IMR-90 (cell line): ENCODE results near the gene SLC6A15. TPM values are rescaled to one million over a fixed set of nuclear protein-coding genes. Genes with fewer than 3 reads are reported as not detected.
A peak's percentile ranks its signal among the peaks of the same experiment; 100 is the strongest.

Source experiments
- ATAC-seq: fragments of 200-7000 bp; cut with Tn5 transposase; 2 replicates; pipeline ENCODE4 v1.9.1; 2020; ENCODE audit warnings: low read depth, mild to moderate bottlenecking, moderate library complexity
- BruUV-seq: library from RNA; stranded (reverse); fragments of 400-500 nt; replicated peaks from 2 replicates; lab custom pipeline; 2021; lab: Mats Ljungman, UMichigan
- CTCF ChIA-PET: fragments of 300-600 bp; formaldehyde crosslinking; extraction: SDS; loops from one replicate; lab custom pipeline; 2021; ENCODE audit warnings: antibody characterized with exemption; lab: Yijun Ruan, JAX
- POLR2A ChIA-PET: fragments of 300-600 bp; sonication (Branson Sonifier 250); formaldehyde crosslinking; loops from one replicate; lab custom pipeline; 2022; ENCODE audit warnings: antibody characterized with exemption; ENCODE audit not compliant: unreplicated experiment; lab: Charles Lee
- DNase-seq: peaks from one replicate; pipeline ENCODE4 v3.0.0; 2013
- H2AFZ ChIP-seq: replicated peaks from 2 replicates; pipeline ENCODE3; 2013; ENCODE audit warnings: low read length, mild to moderate bottlenecking; ENCODE audit not compliant: poor library complexity
- H2AK5ac ChIP-seq: 2 replicates; pipeline ENCODE4 v1.6.1; 2013; ENCODE audit warnings: low read depth, low read length, inconsistent platforms
- H2AK9ac ChIP-seq: replicated peaks from 2 replicates; pipeline ENCODE3; 2013; ENCODE audit warnings: mild to moderate bottlenecking, low read depth, low read length, moderate library complexity; ENCODE audit not compliant: poor library complexity
- H2BK120ac ChIP-seq: 2 replicates; pipeline ENCODE4 v1.6.1; 2013; ENCODE audit warnings: low read depth, low read length, inconsistent platforms
- H2BK15ac ChIP-seq: 3 replicates; pipeline ENCODE4 v1.6.1; 2013; ENCODE audit warnings: low read depth, low read length, inconsistent platforms
- H2BK20ac ChIP-seq: 2 replicates; pipeline ENCODE4 v1.6.1; 2013; ENCODE audit warnings: low read depth, mild to moderate bottlenecking, inconsistent platforms, low read length, moderate library complexity
- H2BK5ac ChIP-seq: 2 replicates; pipeline ENCODE4 v1.6.1; 2013; ENCODE audit warnings: mild to moderate bottlenecking, low read depth, low read length, inconsistent platforms; ENCODE audit not compliant: poor library complexity, severe bottlenecking
- H3K14ac ChIP-seq: replicated peaks from 2 replicates; pipeline ENCODE4 v1.6.1; 2013; ENCODE audit warnings: low read depth, low read length, inconsistent platforms
- H3K18ac ChIP-seq: 2 replicates; pipeline ENCODE4 v1.6.1; 2013; ENCODE audit warnings: low read depth, low read length, control low read depth
- H3K23ac ChIP-seq: 2 replicates; pipeline ENCODE4 v1.6.1; 2013; ENCODE audit warnings: low read depth, low read length, inconsistent platforms
- H3K27ac ChIP-seq: 2 replicates; pipeline ENCODE4 v1.5.1; 2013; ENCODE audit warnings: mild to moderate bottlenecking, control low read depth, low read length; ENCODE audit not compliant: insufficient read depth
- H3K27me3 ChIP-seq: 2 replicates; pipeline ENCODE4 v1.6.1; 2013; ENCODE audit warnings: low read length; ENCODE audit not compliant: control insufficient read depth, insufficient read depth
- H3K36me3 ChIP-seq: 2 replicates; pipeline ENCODE4 v1.6.1; 2013; ENCODE audit warnings: low read length, mixed read lengths; ENCODE audit not compliant: control insufficient read depth, insufficient read depth
- H3K4ac ChIP-seq: 2 replicates; pipeline ENCODE4 v1.6.1; 2013; ENCODE audit warnings: low read depth, low read length, inconsistent platforms
- H3K4me1 ChIP-seq: 2 replicates; pipeline ENCODE4 v1.6.1; 2013; ENCODE audit warnings: low read length, mixed read lengths; ENCODE audit not compliant: control insufficient read depth, insufficient read depth
- H3K4me2 ChIP-seq: 2 replicates; pipeline ENCODE4 v1.6.1; 2013; ENCODE audit warnings: low read depth, mild to moderate bottlenecking, control low read depth, low read length, moderate library complexity
- H3K4me3 ChIP-seq: 2 replicates; pipeline ENCODE4 v1.5.1; 2013; ENCODE audit warnings: low read depth, mild to moderate bottlenecking, control low read depth, low read length, moderate library complexity; ENCODE audit not compliant: insufficient read depth
- H3K56ac ChIP-seq: 2 replicates; pipeline ENCODE4 v1.6.1; 2013; ENCODE audit warnings: low read length, inconsistent platforms; ENCODE audit not compliant: insufficient read depth; ENCODE audit errors: extremely low read depth
- H3K79me1 ChIP-seq, 2 experiments: 2 replicates each; pipeline ENCODE4 v1.6.1; 2013; ENCODE audit warnings: low read length in 2 of 2, inconsistent platforms in 1 of 2, low read depth in 1 of 2
- H3K9ac ChIP-seq: 2 replicates; pipeline ENCODE4 v1.6.1; 2013; ENCODE audit warnings: low read depth, low read length, control low read depth
- H3K9me1 ChIP-seq: 2 replicates; pipeline ENCODE4 v1.6.1; 2013; ENCODE audit warnings: low read length, inconsistent platforms; ENCODE audit not compliant: insufficient read depth
- H3K9me3 ChIP-seq: 2 replicates; pipeline ENCODE4 v1.6.1; 2013; ENCODE audit warnings: low read length; ENCODE audit not compliant: control insufficient read depth, insufficient read depth
- H4K20me1 ChIP-seq: 2 replicates; pipeline ENCODE4 v1.6.1; 2013; ENCODE audit warnings: low read length, inconsistent platforms; ENCODE audit not compliant: insufficient read depth
- H4K5ac ChIP-seq: 2 replicates; pipeline ENCODE4 v1.6.1; 2013; ENCODE audit warnings: mild to moderate bottlenecking, low read depth, low read length, control low read depth
- H4K8ac ChIP-seq, 2 experiments: 2 replicates each; pipeline ENCODE4 v1.6.1; 2013; ENCODE audit warnings: low read depth in 2 of 2, low read length in 2 of 2, control low read depth in 1 of 2, inconsistent platforms in 1 of 2
- H4K91ac ChIP-seq: 2 replicates; pipeline ENCODE4 v1.6.1; 2013; ENCODE audit warnings: low read depth, low read length, inconsistent platforms; ENCODE audit not compliant: insufficient read depth
- BHLHE40 ChIP-seq: fragments of 150-350 bp; IDR thresholded peaks from 2 replicates; pipeline ENCODE4 v1.6.1; 2016; ENCODE audit warnings: mild to moderate bottlenecking, low read depth, low read length
- CEBPB ChIP-seq: IDR thresholded peaks from 2 replicates; pipeline ENCODE4 v1.6.1; 2012; ENCODE audit warnings: low read depth, low read length, improper control_type of control experiment
- CHD1 ChIP-seq: IDR thresholded peaks from 2 replicates; pipeline ENCODE4 v1.6.1; 2012; ENCODE audit warnings: low read depth, low read length, improper control_type of control experiment
- CTCF ChIP-seq: conservative IDR thresholded peaks from 2 replicates; pipeline ENCODE4 v1.5.1; 2012; ENCODE audit warnings: mild to moderate bottlenecking, low read depth, low read length, improper control_type of control experiment
- ELK1 ChIP-seq: fragments of 150-350 bp; IDR thresholded peaks from 2 replicates; pipeline ENCODE4 v1.6.1; 2016; ENCODE audit warnings: low read depth, mild to moderate bottlenecking, low read length, moderate library complexity, borderline replicate concordance
- FOS ChIP-seq: fragments of 150-350 bp; IDR thresholded peaks from 2 replicates; pipeline ENCODE4 v1.6.1; 2016; ENCODE audit warnings: low read depth, low read length
- MAFK ChIP-seq: IDR thresholded peaks from 2 replicates; pipeline ENCODE4 v1.6.1; 2012; ENCODE audit warnings: low read depth, low read length, improper control_type of control experiment
- MAZ ChIP-seq: IDR thresholded peaks from 2 replicates; pipeline ENCODE4 v1.6.1; 2012; ENCODE audit warnings: low read depth, mild to moderate bottlenecking, low read length, improper control_type of control experiment, moderate library complexity, borderline replicate concordance
- MXI1 ChIP-seq: IDR thresholded peaks from 2 replicates; pipeline ENCODE4 v1.6.1; 2012; ENCODE audit warnings: low read depth, mild to moderate bottlenecking, low read length, moderate library complexity, borderline replicate concordance
- NFE2L2 ChIP-seq: fragments of 150-350 bp; IDR thresholded peaks from 2 replicates; pipeline ENCODE4 v1.6.1; 2016; ENCODE audit warnings: low read depth, mild to moderate bottlenecking, low read length
- POLR2A ChIP-seq: IDR thresholded peaks from 2 replicates; pipeline ENCODE4 v1.6.1; 2012; ENCODE audit warnings: mild to moderate bottlenecking, low read depth, low read length
- RAD21 ChIP-seq: IDR thresholded peaks from 2 replicates; pipeline ENCODE4 v1.6.1; 2012; ENCODE audit warnings: low read length, improper control_type of control experiment
- RCOR1 ChIP-seq: IDR thresholded peaks from 2 replicates; pipeline ENCODE4 v1.6.1; 2012; ENCODE audit warnings: mild to moderate bottlenecking, low read length, improper control_type of control experiment; ENCODE audit not compliant: insufficient replicate concordance
- RFX5 ChIP-seq: IDR thresholded peaks from 2 replicates; pipeline ENCODE4 v1.8.0; 2012; ENCODE audit warnings: low read depth, mild to moderate bottlenecking, low read length, moderate library complexity
- SMC3 ChIP-seq: fragments of 150-350 bp; IDR thresholded peaks from 2 replicates; pipeline ENCODE4 v1.6.1; 2016; ENCODE audit warnings: low read depth, mild to moderate bottlenecking, antibody characterized with exemption, low read length, moderate library complexity
- USF2 ChIP-seq: fragments of 150-350 bp; IDR thresholded peaks from 2 replicates; pipeline ENCODE4 v1.6.1; 2017; ENCODE audit warnings: mild to moderate bottlenecking, antibody characterized with exemption, low read length, low read depth
- WGBS, 2 experiments: methylation state at CpG; one replicate each; pipeline versions ENCODE4 v1.1.5 to v1.1.7; 2013; ENCODE audit warnings: missing lambda C conversion rate in 2 of 2; ENCODE audit not compliant: insufficient read length in 1 of 2; ENCODE audit errors: extremely low coverage in 2 of 2; 5-methylcytosine and 5-hydroxymethylcytosine counted together
- dilution Hi-C: fragments of 300-500 bp; cut with HindIII; formaldehyde crosslinking; loops from one replicate; pipeline ENCODE4 v1.14.3; 2018; ENCODE audit warnings: low sequenced_read_pairs; ENCODE audit not compliant: unreplicated experiment
- in situ Hi-C: fragments of 300-500 bp; cut with MboI; formaldehyde crosslinking; loops from 3 replicates; pipeline ENCODE4 v1.14.3; 2019; ENCODE audit warnings: low sequenced_read_pairs, inconsistent platforms, mixed read lengths
- intact Hi-C: fragments of 100-400 bp; cut with micrococcal nuclease; formaldehyde crosslinking; loops from 2 replicates; pipeline ENCODE4 v1.10.0; 2022
- polyA plus RNA-seq, 3 experiments: library from polyadenylated mRNA; depleted of rRNA; stranded (reverse); fragments of >200 nt; gene quantifications; 2 replicates each; pipeline ENCODE4 v1.2.3, GENCODE V29; 2012; ENCODE audit warnings: low replicate concordance in 1 of 3
- total RNA-seq: library from RNA; depleted of rRNA; stranded (reverse); fragments of >200 nt; gene quantifications from 2 replicates; pipeline ENCODE4 v1.2.3, GENCODE V29; 2012

Gene SLC6A15
- total and polyA plus RNA-seq, 2 of the 4 experiments (the other 2 are of a cell fraction), result 0.32 to 0.72 TPM

GRCh38 chr12:84955298-84955697 lies 42.7 kb upstream of the SLC6A15 start:
- 0 out of 2 replicates have a peak, but pooled peaks have one; percentile 32 for ATAC-seq
- no peak overlapping the region for H2AFZ ChIP-seq
- H2BK20ac ChIP-seq, result no peak overlapping the region
- H3K18ac ChIP-seq, result no peak overlapping the region
- CTCF ChIA-PET, result interaction anchor here (1.2 kb wide), 1 partner anchor 13 kb away, joined by 4 read pairs; no protein-coding TSS in a partner anchor
- no peak overlapping the region for H3K14ac ChIP-seq
- TF ChIP-seq CTCF, result no peak
- TF ChIP-seq USF2, result no peak
- no peak for TF ChIP-seq MAFK
- TF ChIP-seq POLR2A, result no peak
- no peak for TF ChIP-seq FOS
- no peak for TF ChIP-seq RCOR1
- no peak for TF ChIP-seq MXI1
- no peak for TF ChIP-seq NFE2L2
- no peak for TF ChIP-seq RFX5
- TF ChIP-seq CHD1, result no peak
- TF ChIP-seq SMC3, result no peak
- no peak for TF ChIP-seq BHLHE40
- no peak for TF ChIP-seq CEBPB
- TF ChIP-seq ELK1, result no peak
- no peak for TF ChIP-seq MAZ
- TF ChIP-seq RAD21, result no peak
- intact Hi-C loops (no loop called here), dilution Hi-C loops (no loop called here), in situ Hi-C loops (no loop called here)
- no peaks in the 10 kb centered on the region for H3K79me1 ChIP-seq
- no peaks in the 10 kb centered on the region for H4K20me1 ChIP-seq
- H2BK5ac ChIP-seq, result no peak overlapping the region
- DNase-seq, result peak; percentile 29
- no peaks in the 10 kb centered on the region for H3K27me3 ChIP-seq
- no peak overlapping the region for H4K5ac ChIP-seq
- H3K4me1 ChIP-seq, result no peaks in the 10 kb centered on the region
- no peak overlapping the region for H3K4ac ChIP-seq
- no peak overlapping the region for H2AK5ac ChIP-seq
- no peaks in the 10 kb centered on the region for H3K9me1 ChIP-seq
- H3K9ac ChIP-seq, result no peak overlapping the region
- no TSS peak for BruUV-seq
- H3K56ac ChIP-seq, result no peak overlapping the region
- no peak overlapping the region for H2BK120ac ChIP-seq
- H3K4me2 ChIP-seq, result no peak overlapping the region; the same call in 1 of the 2 replicates
- no peak overlapping the region for H3K27ac ChIP-seq
- no peak overlapping the region for H2AK9ac ChIP-seq
- H4K8ac ChIP-seq, result no peak overlapping the region
- no CpG with 5 or more reads among the region's 4 CpGs for WGBS, 2 experiments
- POLR2A ChIA-PET, result no interaction called here
- H2BK15ac ChIP-seq, result no peak overlapping the region
- no peaks in the 10 kb centered on the region for H3K9me3 ChIP-seq
- no peaks in the 10 kb centered on the region for H3K36me3 ChIP-seq
- H4K91ac ChIP-seq, result no peak overlapping the region
- H3K23ac ChIP-seq, result no peak overlapping the region
- H3K4me3 ChIP-seq, result no peak overlapping the region
